GM12873 (cell line): ENCODE data around the gene ATP8A1.

Experiments used
- CTCF ChIP-seq: IDR thresholded peaks from 2 replicates; pipeline ENCODE4 v1.5.1; 2012; ENCODE audit warnings: low read depth, mild to moderate bottlenecking, moderate library complexity, low read length, control low read depth; ENCODE audit not compliant: insufficient read depth; ENCODE audit errors: missing control alignments

Gene ATP8A1

DNA sequence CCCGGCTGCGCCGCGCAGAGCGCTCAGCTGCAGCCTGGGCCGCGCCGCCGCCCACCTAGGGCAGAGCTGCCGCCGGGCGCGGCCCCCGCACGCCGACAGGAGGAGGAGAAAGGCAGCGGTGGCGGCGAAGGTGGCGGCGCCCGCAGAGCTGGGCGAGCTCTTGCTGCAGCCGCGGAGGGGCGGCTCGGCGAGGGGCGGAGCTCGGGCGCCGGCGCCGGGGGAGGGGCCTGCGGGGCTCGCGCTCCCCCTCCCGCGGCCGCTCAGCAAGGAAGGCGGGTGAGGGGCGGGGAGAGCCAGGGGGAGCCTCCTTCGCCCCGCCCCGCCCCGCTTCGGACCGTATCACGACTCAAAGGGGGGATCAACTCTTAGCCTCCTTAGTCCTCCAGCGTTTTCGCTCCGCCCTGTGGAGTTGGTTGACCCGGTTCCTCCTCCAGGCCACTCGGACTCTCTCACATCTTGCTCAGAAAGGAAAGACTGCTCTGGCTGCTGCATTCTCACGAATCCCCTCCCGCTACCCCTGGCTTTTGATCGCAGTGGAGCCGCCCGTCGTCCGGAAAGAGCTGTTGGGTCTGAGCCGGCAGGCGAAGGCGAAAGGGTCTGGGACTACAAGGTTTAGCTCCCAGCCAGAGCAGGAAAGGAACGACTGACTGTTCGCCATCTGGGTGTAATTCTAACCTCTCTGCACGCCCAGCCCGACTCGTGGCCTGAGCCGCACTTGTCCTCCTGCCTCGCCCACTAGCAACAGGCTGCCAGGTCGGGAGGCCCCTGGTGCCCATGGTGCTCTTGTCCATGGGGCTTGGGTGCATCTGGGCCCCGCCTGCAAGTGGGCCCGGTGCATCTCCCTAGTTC lies at the start of gene ATP8A1:
Gene ATP8A1, minus strand, starts transcription at position 162 of the 849 bp plus-strand sequence. CDS start 232 bp downstream, outside the sequence.
- TF ChIP-seq CTCF = no peak

DNA sequence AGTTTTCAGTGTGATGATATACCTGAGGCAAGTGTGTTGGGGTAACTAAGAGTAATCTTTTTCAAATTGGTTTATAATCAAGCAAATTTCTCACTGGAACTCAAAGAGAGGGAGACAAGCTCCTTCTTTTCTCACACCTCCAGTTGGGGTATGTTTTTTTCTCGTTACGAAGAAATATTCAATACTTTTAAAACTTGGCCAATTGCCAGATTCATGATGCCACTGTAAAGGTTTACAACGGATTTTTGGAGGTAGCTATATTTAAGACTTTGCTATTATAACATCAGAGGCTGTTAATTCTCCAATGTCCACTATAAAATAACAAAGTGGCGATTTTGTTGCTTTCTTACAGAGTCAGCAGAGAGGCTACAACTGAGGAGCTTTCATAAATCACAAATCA lies 49.2 kb upstream of the ATP8A1 start:
- no peak for TF ChIP-seq CTCF

- no peak for TF ChIP-seq CTCF
Measured at GRCh38 chr4:42703813-42704212, 46.9 kb upstream of the ATP8A1 start.

GRCh38 chr4:42702895-42703294 lies 46.0 kb upstream of the ATP8A1 start:
- no peak for TF ChIP-seq CTCF

GRCh38 chr4:42690537-42690936 lies 33.6 kb upstream of the ATP8A1 start:
- TF ChIP-seq CTCF = no peak

GRCh38 chr4:42683393-42683792 lies 26.5 kb upstream of the ATP8A1 start:
- no peak for TF ChIP-seq CTCF

GRCh38 chr4:42678512-42678911 lies 21.6 kb upstream of the ATP8A1 start:
- TF ChIP-seq CTCF = no peak
